Parathyroid adenoma (tissue), 2 donors: ENCODE data around the gene NDUFS2.

Experiments used
- H2AFZ ChIP-seq: fragments of 300-600 bp; sonication (generic); one replicate; pipeline ENCODE4 v1.7.0; 2017; ENCODE audit warnings: antibody characterized with exemption, mild to moderate bottlenecking
- H3K27ac ChIP-seq: fragments of 300-600 bp; sonication (generic); one replicate; pipeline ENCODE4 v1.7.0; 2017
- H3K27me3 ChIP-seq: fragments of 300-600 bp; sonication (generic); one replicate; pipeline ENCODE4 v1.7.0; 2017; ENCODE audit warnings: low read length; ENCODE audit not compliant: control insufficient read depth, insufficient read depth
- H3K36me3 ChIP-seq: fragments of 300-600 bp; sonication (generic); one replicate; pipeline ENCODE4 v1.7.0; 2017; ENCODE audit warnings: low read length; ENCODE audit not compliant: control insufficient read depth, insufficient read depth
- H3K4me1 ChIP-seq: fragments of 300-600 bp; sonication (generic); one replicate; pipeline ENCODE4 v1.7.0; 2017; ENCODE audit warnings: control low read depth
- H3K4me2 ChIP-seq: fragments of 300-600 bp; sonication (generic); one replicate; pipeline ENCODE4 v1.7.0; 2017; ENCODE audit warnings: low read length
- H3K4me3 ChIP-seq: fragments of 300-600 bp; sonication (generic); one replicate; pipeline ENCODE4 v1.7.0; 2017; ENCODE audit warnings: low read depth, low read length
- H3K79me2 ChIP-seq: fragments of 300-600 bp; sonication (generic); one replicate; pipeline ENCODE4 v1.7.0; 2017; ENCODE audit warnings: control low read depth
- H3K9ac ChIP-seq: fragments of 300-600 bp; sonication (generic); one replicate; pipeline ENCODE4 v1.7.0; 2017; ENCODE audit warnings: mild to moderate bottlenecking
- H3K9me3 ChIP-seq: fragments of 300-600 bp; sonication (generic); one replicate; pipeline ENCODE4 v1.7.0; 2017; ENCODE audit warnings: low read length; ENCODE audit not compliant: control insufficient read depth
- CTCF ChIP-seq: fragments of 300-600 bp; sonication (generic); IDR thresholded peaks from one replicate; pipeline ENCODE4 v1.7.0; 2017; ENCODE audit warnings: antibody characterized with exemption, mild to moderate bottlenecking
- donor health status: primary hyperparathyroidism.

Gene NDUFS2

GRCh38 chr1:161161652-161162051 is 40.5 kb upstream of the NDUFS2 start:
- no peak for TF ChIP-seq CTCF
- Histone ChIP-seq H3K9ac (no peak overlapping the region), H3K27ac (no peak overlapping the region), H3K36me3 (no peaks in the 10 kb centered on the region), H3K27me3 (no peaks in the 10 kb centered on the region), H3K9me3 (no peaks in the 10 kb centered on the region), H2AFZ (no peak overlapping the region), H3K4me1 (no peaks in the 10 kb centered on the region), H3K4me2 (no peak overlapping the region), H3K4me3 (no peak overlapping the region), H3K79me2 (peaks cover 4% of the 10 kb centered on the region)

- H3K4me1 ChIP-seq: no peaks in the 10 kb centered on the region
- H3K9ac ChIP-seq: no peak overlapping the region
- no peak for TF ChIP-seq CTCF
- H3K9me3 ChIP-seq: no peaks in the 10 kb centered on the region
- no peaks in the 10 kb centered on the region for H3K27me3 ChIP-seq
- no peak overlapping the region for H3K27ac ChIP-seq
- H3K4me2 ChIP-seq: no peak overlapping the region
- H3K4me3 ChIP-seq: no peak overlapping the region
- H2AFZ ChIP-seq: no peak overlapping the region
- no peaks in the 10 kb centered on the region for H3K36me3 ChIP-seq
- H3K79me2 ChIP-seq: peaks cover 4% of the 10 kb centered on the region
These were observed 40.1 kb upstream of the NDUFS2 start for GRCh38 chr1:161162052-161162451.

- no peak overlapping the region for H3K4me2 ChIP-seq
These were observed 39.4 kb upstream of the NDUFS2 start for GRCh38 chr1:161162806-161163205.

GRCh38 chr1:161163793-161164192 is 38.4 kb upstream of the NDUFS2 start:
- H3K79me2 ChIP-seq: peaks cover 4% of the 10 kb centered on the region
- no peak overlapping the region for H3K4me2 ChIP-seq
- no peak for TF ChIP-seq CTCF
- no peak overlapping the region for H3K9ac ChIP-seq
- no peaks in the 10 kb centered on the region for H3K4me1 ChIP-seq
- H2AFZ ChIP-seq: no peak overlapping the region
- no peak overlapping the region for H3K4me3 ChIP-seq
- no peaks in the 10 kb centered on the region for H3K27me3 ChIP-seq
- no peaks in the 10 kb centered on the region for H3K36me3 ChIP-seq
- H3K27ac ChIP-seq: no peak overlapping the region
- H3K9me3 ChIP-seq: no peaks in the 10 kb centered on the region

More at GRCh38 chr1:161162806-161163205, 39.4 kb upstream of the NDUFS2 start:
- no peak for TF ChIP-seq CTCF
- Histone ChIP-seq H3K27me3 (no peaks in the 10 kb centered on the region), H3K4me3 (no peak overlapping the region), H3K27ac (no peak overlapping the region), H3K9ac (no peak overlapping the region), H3K36me3 (no peaks in the 10 kb centered on the region), H3K4me1 (no peaks in the 10 kb centered on the region), H3K9me3 (no peaks in the 10 kb centered on the region), H2AFZ (no peak overlapping the region), H3K79me2 (peaks cover 4% of the 10 kb centered on the region)

- no peaks in the 10 kb centered on the region for H3K9me3 ChIP-seq
- no peak overlapping the region for H2AFZ ChIP-seq
- H3K27ac ChIP-seq: peak overlapping the region; percentile 93
- no peaks in the 10 kb centered on the region for H3K4me1 ChIP-seq
- no peaks in the 10 kb centered on the region for H3K79me2 ChIP-seq
- no peak for TF ChIP-seq CTCF
- no peaks in the 10 kb centered on the region for H3K27me3 ChIP-seq
- H3K4me2 ChIP-seq: peak overlapping the region; percentile 80
- H3K36me3 ChIP-seq: no peaks in the 10 kb centered on the region
- H3K9ac ChIP-seq: no peak overlapping the region
- peak overlapping the region; percentile 89 for H3K4me3 ChIP-seq
These were observed 37.1 kb upstream of the NDUFS2 start for GRCh38 chr1:161164901-161165610.
